GM18868 (cell line): ENCODE measurements around the gene PRND.
"Not testable (repeated sequence)": the region's sequence is repeated elsewhere in the genome, so short reads cannot be mapped to it uniquely, and the experiment has no call there.

ENCODE experiments used
- ATAC-seq: cut with Tn5 transposase; IDR thresholded peaks from one replicate; pipeline ENCODE4 v1.9.1; 2021; ENCODE audit warnings: mild to moderate bottlenecking, moderate library complexity; ENCODE audit not compliant: unreplicated experiment

The PRND gene

GRCh38 chr20:4721719-4722118 lies at the start of gene PRND:
Gene PRND, plus strand, starts transcription at chr20:4721909. Its CDS starts 2,643 bp downstream, at chr20:4724552.
- ATAC-seq: no peak

DNA sequence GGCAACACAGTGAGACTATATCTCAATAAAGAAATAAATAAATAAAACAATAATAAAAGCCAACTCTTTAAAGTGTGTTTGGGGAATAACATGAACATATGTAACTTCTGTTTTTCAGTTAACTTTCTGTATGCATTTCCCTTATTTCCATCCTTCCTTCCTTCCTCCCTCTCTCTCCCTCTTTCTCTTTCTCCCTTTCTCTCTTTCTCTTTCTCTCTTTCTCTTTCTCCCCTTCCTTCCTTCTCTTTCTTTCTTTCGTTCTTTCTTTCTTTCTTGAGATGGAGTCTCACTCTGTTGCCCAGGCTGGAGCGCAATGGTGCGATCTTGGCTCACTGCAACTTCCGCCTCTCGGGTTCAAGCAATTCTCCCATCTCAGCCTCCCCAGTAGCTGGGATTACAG lies 48.8 kb upstream of the PRND start:
- no peak for ATAC-seq

DNA sequence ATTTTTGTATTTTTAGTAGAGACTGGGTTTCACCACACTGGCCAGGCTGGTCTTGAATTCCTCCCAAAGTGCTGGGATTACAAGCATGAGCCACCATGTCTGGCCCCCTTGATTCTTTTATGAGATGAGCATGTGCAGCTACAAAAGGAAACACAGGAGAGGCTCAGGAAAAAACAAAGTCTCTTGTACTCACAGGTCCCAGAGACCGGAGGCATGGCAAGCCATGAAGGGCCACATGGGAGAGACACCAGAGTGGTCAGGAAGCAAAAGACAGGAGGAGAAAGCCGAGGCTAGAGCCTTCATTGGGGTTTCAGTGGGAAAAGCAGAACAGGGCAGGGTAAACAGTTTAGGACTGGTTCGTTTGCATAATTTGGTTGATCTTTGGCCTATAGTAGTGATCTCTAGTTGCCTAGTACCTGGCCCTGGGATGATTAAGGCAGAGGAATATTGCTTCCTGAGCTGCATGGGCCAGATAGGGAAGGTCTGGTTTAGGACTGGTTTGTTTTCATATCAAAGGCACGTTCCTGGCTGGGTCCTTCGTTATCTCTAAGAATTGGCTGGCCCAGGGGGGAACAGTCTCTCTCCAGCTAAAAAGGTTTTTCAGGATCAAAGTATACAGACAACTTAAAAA lies 48.2 kb upstream of the PRND start:
- ATAC-seq: no peak

- no peak for ATAC-seq
These were observed 47.0 kb upstream of the PRND start for GRCh38 chr20:4674672-4675071.

DNA sequence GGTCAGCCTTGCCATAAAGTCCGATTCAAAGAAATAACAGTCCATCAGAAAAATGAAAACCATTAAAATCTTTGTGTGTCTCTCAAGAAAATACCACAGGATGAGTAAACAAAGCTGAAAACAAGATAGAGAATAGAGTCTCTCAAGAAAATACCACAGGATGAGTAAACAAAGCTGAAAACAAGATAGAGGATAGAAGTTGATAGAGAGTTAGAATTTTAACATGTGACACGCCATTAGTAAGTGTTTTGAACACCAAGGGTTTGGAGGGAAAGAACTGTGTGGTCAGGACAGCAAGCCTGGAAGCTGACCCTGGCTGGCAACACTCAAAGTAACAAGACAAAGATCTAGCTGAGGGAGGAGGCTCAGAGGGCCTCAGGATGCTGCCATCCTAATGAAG lies 43.9 kb upstream of the PRND start:
- no peak for ATAC-seq

DNA sequence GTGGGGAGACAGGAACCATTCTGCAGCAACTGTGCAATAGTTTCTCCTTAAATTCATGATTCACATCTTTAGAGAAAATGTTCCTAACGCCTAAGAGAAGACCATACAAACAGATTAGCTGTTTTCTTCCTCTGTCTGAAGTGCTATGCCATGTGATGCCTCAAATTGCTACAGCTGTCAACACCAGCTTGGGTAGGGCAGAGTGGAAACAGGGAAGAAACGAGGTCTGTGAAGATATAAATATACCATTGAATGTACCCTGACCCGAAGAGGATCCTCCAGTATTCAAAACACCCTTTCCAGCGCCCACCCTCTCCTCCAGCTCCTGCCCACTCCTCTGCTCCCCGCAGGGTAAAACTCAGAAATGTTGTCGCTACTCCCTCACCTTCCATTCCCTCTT lies 40.3 kb upstream of the PRND start:
- ATAC-seq: no peak

- ATAC-seq: no peak
These were observed 39.7 kb upstream of the PRND start for GRCh38 chr20:4681991-4682401.

- ATAC-seq: no peak
These were observed 39.0 kb upstream of the PRND start for GRCh38 chr20:4682682-4683081.

GRCh38 chr20:4683261-4683660 lies 38.4 kb upstream of the PRND start:
- no peak for ATAC-seq

- no peak for ATAC-seq
These were observed 36.8 kb upstream of the PRND start for GRCh38 chr20:4684837-4685413.

- no peak for ATAC-seq
These were observed 35.8 kb upstream of the PRND start for GRCh38 chr20:4685923-4686221.

DNA sequence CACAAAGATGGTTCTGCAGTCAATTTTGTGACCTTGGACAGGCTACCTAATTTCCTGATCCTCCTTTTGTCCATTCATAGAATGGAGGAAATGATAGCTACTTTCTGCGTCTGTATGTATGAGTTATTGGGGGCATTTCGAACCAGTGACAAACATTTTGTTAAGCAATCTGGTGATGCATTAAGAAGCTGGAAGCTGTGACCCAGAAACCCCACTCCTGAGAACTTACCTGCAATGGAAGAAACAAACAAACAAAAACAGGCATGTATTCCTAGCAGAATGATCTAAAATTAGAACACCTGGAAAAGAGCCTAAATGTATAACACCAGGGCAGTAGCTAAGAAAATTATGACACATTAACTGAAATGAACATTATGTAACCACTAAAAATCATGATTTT lies 33.4 kb upstream of the PRND start:
- no peak for ATAC-seq

DNA sequence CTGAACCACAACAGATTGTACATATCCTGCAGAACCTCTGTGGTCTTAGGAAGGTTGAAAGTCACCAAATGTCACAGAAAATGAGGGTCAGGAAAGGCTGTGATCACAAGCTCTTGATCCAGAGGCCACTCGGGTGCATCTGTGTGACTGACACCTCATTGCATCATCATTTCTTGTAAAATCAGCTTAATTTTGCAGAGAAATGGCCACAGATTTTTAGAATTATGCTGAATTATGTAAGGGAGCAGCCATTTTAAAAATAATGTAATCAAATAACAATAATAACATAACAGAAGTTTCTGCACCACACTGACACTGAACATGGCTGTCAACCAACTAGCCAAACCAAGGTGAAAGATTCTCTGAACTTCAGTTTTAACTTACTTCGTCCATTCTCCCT lies 32.5 kb upstream of the PRND start:
- no peak for ATAC-seq

- no peak for ATAC-seq
These were observed 30.0 kb upstream of the PRND start for GRCh38 chr20:4691753-4692152.

GRCh38 chr20:4694076-4694475 lies 27.6 kb upstream of the PRND start:
- ATAC-seq: no peak

DNA sequence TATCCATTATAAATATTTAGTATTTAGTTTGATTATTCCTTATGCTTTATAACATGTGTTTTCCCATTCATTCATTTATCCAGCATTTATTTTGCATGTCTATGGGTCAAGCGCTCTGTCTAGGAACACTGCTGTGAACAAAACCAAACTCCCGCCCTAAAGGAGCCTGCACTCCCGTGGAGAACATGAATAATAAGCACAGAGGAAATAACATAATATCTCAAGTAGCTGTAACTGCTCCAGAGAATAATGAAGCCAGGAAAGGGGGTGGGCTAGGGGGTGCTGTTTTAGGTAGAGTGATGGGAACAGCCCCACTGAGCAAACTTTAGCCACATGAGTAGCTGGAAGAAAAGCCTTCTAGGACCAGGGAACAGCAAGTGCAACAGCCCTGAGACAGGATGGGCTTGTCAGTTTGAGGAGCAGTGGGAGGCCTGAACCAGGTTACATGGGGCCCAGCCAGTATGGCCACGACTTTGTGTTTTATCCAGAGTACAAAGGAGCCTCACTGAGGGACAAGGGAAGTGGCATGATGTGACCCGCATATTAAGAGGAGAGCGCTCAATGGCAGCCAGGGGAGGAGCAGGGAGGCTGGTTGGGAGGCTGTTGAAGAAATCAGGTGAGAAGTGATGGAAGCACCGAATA lies 24.4 kb upstream of the PRND start:
- ATAC-seq: no peak

GRCh38 chr20:4697831-4698221 lies 23.9 kb upstream of the PRND start:
- no peak for ATAC-seq

- ATAC-seq: no peak
These were observed 22.5 kb upstream of the PRND start for GRCh38 chr20:4699216-4699615.

- no peak for ATAC-seq
These were observed 21.8 kb upstream of the PRND start for GRCh38 chr20:4699957-4700356.

- ATAC-seq: no peak
These were observed 19.0 kb upstream of the PRND start for GRCh38 chr20:4702562-4703280.

GRCh38 chr20:4703281-4703676 lies 18.4 kb upstream of the PRND start:
- ATAC-seq: no peak

GRCh38 chr20:4706941-4707340 lies 14.8 kb upstream of the PRND start:
- ATAC-seq: not testable (repeated sequence)
